ENCODE measurements around the gene RP2.

GRCh38 chrX:46819136-46819535 lies 17.7 kb upstream of the RP2 start:
- no peak for TF ChIP-seq POLR2A (IDR thresholded peaks at IDR 0.05; ENCODE audit: low read depth, low read length)
- TF ChIP-seq POLR2AphosphoS5 (IDR thresholded peaks at IDR 0.05; ENCODE audit: low read depth, low read length), result no peak
